ENCODE results near the gene TCERG1.

Gene TCERG1

DNA sequence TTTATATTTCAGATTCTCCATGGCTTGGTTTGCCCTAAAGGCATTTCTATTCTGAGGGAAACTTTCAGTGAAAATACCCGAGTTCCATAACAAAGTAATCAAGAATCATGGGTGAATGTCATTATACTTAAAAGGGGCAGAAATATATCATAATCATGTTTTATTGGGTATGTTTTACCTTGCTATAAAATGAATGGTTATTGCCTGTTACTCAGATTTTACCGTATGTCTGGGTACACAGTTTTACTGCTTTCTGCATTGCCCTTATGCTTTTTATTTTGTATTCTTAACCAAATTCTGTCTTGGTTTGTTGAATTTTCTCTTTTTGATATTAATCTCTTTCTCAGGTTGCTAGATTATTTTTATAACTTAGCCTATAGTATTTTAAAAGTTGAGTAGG lies 66.3 kb downstream of the TCERG1 start:
- H2AFZ ChIP-seq: no peak overlapping the region
- TF ChIP-seq, protein P1, sequence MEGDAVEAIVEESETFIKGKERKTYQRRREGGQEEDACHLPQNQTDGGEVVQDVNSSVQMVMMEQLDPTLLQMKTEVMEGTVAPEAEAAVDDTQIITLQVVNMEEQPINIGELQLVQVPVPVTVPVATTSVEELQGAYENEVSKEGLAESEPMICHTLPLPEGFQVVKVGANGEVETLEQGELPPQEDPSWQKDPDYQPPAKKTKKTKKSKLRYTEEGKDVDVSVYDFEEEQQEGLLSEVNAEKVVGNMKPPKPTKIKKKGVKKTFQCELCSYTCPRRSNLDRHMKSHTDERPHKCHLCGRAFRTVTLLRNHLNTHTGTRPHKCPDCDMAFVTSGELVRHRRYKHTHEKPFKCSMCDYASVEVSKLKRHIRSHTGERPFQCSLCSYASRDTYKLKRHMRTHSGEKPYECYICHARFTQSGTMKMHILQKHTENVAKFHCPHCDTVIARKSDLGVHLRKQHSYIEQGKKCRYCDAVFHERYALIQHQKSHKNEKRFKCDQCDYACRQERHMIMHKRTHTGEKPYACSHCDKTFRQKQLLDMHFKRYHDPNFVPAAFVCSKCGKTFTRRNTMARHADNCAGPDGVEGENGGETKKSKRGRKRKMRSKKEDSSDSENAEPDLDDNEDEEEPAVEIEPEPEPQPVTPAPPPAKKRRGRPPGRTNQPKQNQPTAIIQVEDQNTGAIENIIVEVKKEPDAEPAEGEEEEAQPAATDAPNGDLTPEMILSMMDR (IDR thresholded peaks at IDR 0.05): no peak
- H3K9me3 ChIP-seq (ENCODE audit: control insufficient read depth, low read length): no peaks in the 10 kb centered on the region
- H3K9ac ChIP-seq: no peak overlapping the region
- H3K79me2 ChIP-seq: no peaks in the 10 kb centered on the region
- H3K36me3 ChIP-seq (ENCODE audit: control insufficient read depth, insufficient read depth, low read length): no peaks in the 10 kb centered on the region
- no peak overlapping the region for H3K4me3 ChIP-seq (ENCODE audit: low read depth, low read length)
- H3K4me2 ChIP-seq (ENCODE audit: low read length): no peak overlapping the region
- H3K4me1 ChIP-seq: no peaks in the 10 kb centered on the region
- H3K27ac ChIP-seq: no peak overlapping the region
- no peaks in the 10 kb centered on the region for H3K27me3 ChIP-seq (ENCODE audit: control insufficient read depth, insufficient read depth, low read length)

DNA sequence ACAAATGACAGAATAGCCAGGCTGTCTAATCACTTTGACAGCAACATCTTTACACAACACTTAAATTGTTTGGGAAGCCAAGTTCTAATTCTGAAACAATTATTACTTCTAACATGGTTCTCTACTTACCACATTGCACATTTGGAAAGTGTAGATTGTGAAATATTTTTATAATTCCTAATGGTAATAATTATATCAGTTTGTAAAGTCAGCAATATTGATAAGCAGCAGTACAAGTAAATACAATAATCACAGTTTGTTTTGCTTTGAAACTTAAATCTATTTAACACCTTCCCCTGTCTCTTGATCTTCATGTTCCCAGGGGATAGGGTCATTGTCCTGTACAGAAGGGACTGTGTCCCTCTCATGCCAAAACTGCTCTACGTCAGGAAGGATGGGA lies 67.4 kb downstream of the TCERG1 start:
- no peaks in the 10 kb centered on the region for H3K79me2 ChIP-seq
- TF ChIP-seq, protein P1 (IDR thresholded peaks at IDR 0.05): no peak
- no peak overlapping the region for H3K4me2 ChIP-seq (ENCODE audit: low read length)
- no peak overlapping the region for H3K9ac ChIP-seq
- H3K27me3 ChIP-seq (ENCODE audit: control insufficient read depth, insufficient read depth, low read length): no peaks in the 10 kb centered on the region
- H3K9me3 ChIP-seq (ENCODE audit: control insufficient read depth, low read length): no peaks in the 10 kb centered on the region
- H3K36me3 ChIP-seq (ENCODE audit: control insufficient read depth, insufficient read depth, low read length): no peaks in the 10 kb centered on the region
- H3K4me3 ChIP-seq (ENCODE audit: low read depth, low read length): no peak overlapping the region
- H3K4me1 ChIP-seq: no peaks in the 10 kb centered on the region
- H3K27ac ChIP-seq: no peak overlapping the region
- H2AFZ ChIP-seq: no peak overlapping the region

DNA sequence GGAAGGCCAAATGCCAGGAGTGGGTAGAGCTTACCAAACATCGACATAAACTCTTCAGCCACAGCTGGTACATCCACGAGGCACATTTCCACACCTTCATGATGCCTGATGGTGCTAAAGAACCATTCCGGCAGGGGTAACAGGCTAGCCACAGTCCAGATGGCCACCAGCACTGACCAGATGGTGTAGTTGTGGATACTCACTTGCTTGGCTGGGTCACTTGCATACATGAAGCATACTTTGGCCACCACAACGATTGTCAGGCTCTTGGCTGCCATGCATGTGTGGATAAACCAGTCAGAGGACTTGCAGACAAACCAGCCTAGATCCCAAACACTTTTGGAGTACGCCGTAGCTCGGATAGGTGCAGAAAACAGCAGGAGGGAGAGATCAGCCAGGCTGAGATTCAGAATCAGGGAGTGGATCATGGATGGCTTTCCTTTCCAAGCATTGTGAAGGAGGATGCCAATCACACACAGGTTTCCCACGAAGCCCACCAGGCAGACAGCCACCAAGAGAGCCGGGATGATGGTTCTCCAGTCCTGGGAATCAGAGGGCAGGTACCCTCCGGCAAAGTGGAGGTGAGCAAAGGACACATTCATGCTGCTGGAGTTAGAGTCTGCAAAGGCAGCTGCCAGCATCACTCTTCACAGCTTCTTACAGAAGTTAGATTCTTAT lies 68.5 kb downstream of the TCERG1 start:
- H3K4me1 ChIP-seq: no peaks in the 10 kb centered on the region
- TF ChIP-seq, protein P1 (IDR thresholded peaks at IDR 0.05): no peak

DNA sequence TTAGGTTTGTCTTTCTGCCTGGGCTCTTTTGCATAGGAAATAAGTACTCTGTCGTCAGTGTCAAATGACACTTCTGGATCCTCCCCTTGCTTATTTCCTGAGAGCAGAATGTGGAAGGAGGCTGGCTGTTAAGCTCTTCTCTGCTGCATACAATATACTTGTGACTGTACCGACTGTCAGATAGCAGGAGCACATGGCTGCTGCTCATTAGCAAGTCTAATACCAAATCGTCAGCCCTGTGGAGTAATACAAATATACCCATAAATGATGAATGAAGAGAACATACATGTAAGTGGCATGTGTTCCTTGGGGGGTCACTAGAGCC lies 69.0 kb downstream of the TCERG1 start, which contains the start of gene GPR151:
Gene GPR151, minus strand, starts transcription at position 40 of the 325 bp plus-strand sequence. CDS start 77 bp downstream, outside the sequence.
- H3K36me3 ChIP-seq (ENCODE audit: control insufficient read depth, insufficient read depth, low read length): no peaks in the 10 kb centered on the region
- H2AFZ ChIP-seq: no peak within 1 kb of the TSS
- no peak within 1 kb of the TSS for H3K4me2 ChIP-seq (ENCODE audit: low read length)
- no peaks in the 10 kb centered on the region for H3K4me1 ChIP-seq
- no peaks in the 10 kb centered on the region for H3K9me3 ChIP-seq (ENCODE audit: control insufficient read depth, low read length)
- H3K27me3 ChIP-seq (ENCODE audit: control insufficient read depth, insufficient read depth, low read length): no peaks in the 10 kb centered on the region
- TF ChIP-seq, protein P1 (IDR thresholded peaks at IDR 0.05): no peak
- H3K9ac ChIP-seq: no peak within 1 kb of the TSS
- H3K79me2 ChIP-seq: no peaks in the 10 kb centered on the region
- H3K4me3 ChIP-seq (ENCODE audit: low read depth, low read length): no peak within 1 kb of the TSS
- H3K27ac ChIP-seq: no peak within 1 kb of the TSS

More for the DNA sequence above, 68.5 kb downstream of the TCERG1 start:
- H3K4me3 ChIP-seq (ENCODE audit: low read depth, low read length): no peak overlapping the region
- no peaks in the 10 kb centered on the region for H3K36me3 ChIP-seq (ENCODE audit: control insufficient read depth, insufficient read depth, low read length)
- no peaks in the 10 kb centered on the region for H3K79me2 ChIP-seq
- H3K9me3 ChIP-seq (ENCODE audit: control insufficient read depth, low read length): no peaks in the 10 kb centered on the region
- no peak overlapping the region for H3K27ac ChIP-seq
- no peak overlapping the region for H3K9ac ChIP-seq
- H3K27me3 ChIP-seq (ENCODE audit: control insufficient read depth, insufficient read depth, low read length): no peaks in the 10 kb centered on the region
- no peak overlapping the region for H2AFZ ChIP-seq
- H3K4me2 ChIP-seq (ENCODE audit: low read length): no peak overlapping the region

DNA sequence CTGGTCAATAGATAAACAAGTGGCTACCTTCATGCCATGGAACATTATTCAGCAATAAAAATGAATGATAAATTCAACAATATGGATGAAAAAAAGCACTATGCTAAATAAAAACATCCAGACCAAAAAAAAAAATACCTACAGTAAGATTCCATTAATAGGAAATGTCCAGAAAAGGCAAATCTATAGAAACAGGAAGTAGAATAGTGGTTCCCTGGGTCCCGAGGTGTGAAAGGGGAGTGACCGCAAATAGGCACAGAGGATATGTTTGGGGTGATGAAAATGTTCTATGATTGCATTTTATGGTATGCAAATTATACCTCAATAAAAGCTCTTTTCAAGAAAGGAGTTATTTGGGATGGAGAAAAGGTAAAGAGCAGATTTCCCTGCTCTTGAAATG lies 72.4 kb downstream of the TCERG1 start:
- Histone ChIP-seq H3K27me3 (ENCODE audit: control insufficient read depth, insufficient read depth, low read length) (no peaks in the 10 kb centered on the region), H3K4me3 (ENCODE audit: low read depth, low read length) (no peak overlapping the region), H3K79me2 (no peaks in the 10 kb centered on the region), H2AFZ (no peak overlapping the region), H3K4me2 (ENCODE audit: low read length) (no peak overlapping the region), H3K9ac (no peak overlapping the region), H3K27ac (no peak overlapping the region), H3K4me1 (no peaks in the 10 kb centered on the region), H3K9me3 (ENCODE audit: control insufficient read depth, low read length) (no peaks in the 10 kb centered on the region), H3K36me3 (ENCODE audit: control insufficient read depth, insufficient read depth, low read length) (no peaks in the 10 kb centered on the region)
- TF ChIP-seq, protein P1 (IDR thresholded peaks at IDR 0.05): no peak

Data from parathyroid adenoma (tissue), 2 donors.